ENCODE data around the gene CAMKMT. TPM values are rescaled to one million over a fixed set of nuclear protein-coding genes. Genes with fewer than 3 reads are reported as not detected.

Gene CAMKMT
- total and polyA plus RNA-seq, 8 donors = 8.3 to 17.5 (median 11.5) TPM

GRCh38 chr2:44713170-44713569 lies 351.4 kb downstream of the CAMKMT start:
- ATAC-seq = no peak
- DNase-seq = no peak
- Histone ChIP-seq H3K27me3 (no peaks in the 10 kb centered on the region), H3K27ac (no peak overlapping the region), H3K4me3 (no peak overlapping the region), H3K36me3 (no peaks in the 10 kb centered on the region), H3K9me3 (no peaks in the 10 kb centered on the region), H3K4me1 (no peaks in the 10 kb centered on the region)
- TF ChIP-seq CTCF (IDR thresholded peaks at IDR 0.05) = no peak
- intact Hi-C loops (cut with DNase I) = no loop called here

- DNase-seq (peak in 1 of 4 donors; percentile 28), ATAC-seq (peak; percentile 50)
- no peaks in the 10 kb centered on the region for H3K9me3 ChIP-seq
- no peak overlapping the region for H3K27ac ChIP-seq
- no peaks in the 10 kb centered on the region for H3K27me3 ChIP-seq
- intact Hi-C loops (cut with DNase I) = no loop called here
- TF ChIP-seq CTCF (IDR thresholded peaks at IDR 0.05) = no peak
- no peak overlapping the region for H3K4me3 ChIP-seq
- no peaks in the 10 kb centered on the region for H3K36me3 ChIP-seq
- H3K4me1 ChIP-seq = no peaks in the 10 kb centered on the region
Observed at GRCh38 chr2:44715671-44716081, 353.9 kb downstream of the CAMKMT start.

- Histone ChIP-seq H3K27me3 (no peaks in the 10 kb centered on the region), H3K9me3 (no peaks in the 10 kb centered on the region), H3K27ac (no peak overlapping the region), H3K36me3 (no peaks in the 10 kb centered on the region), H3K4me1 (no peaks in the 10 kb centered on the region), H3K4me3 (no peak overlapping the region)
- intact Hi-C loops (cut with DNase I) = no loop called here
- ATAC-seq (no peak), DNase-seq (no peak)
- TF ChIP-seq CTCF (IDR thresholded peaks at IDR 0.05) = no peak
Observed at GRCh38 chr2:44716131-44716530, 354.4 kb downstream of the CAMKMT start.

GRCh38 chr2:44718431-44718830 lies 356.7 kb downstream of the CAMKMT start:
- Histone ChIP-seq H3K4me1 (no peaks in the 10 kb centered on the region), H3K4me3 (no peak overlapping the region), H3K27ac (no peak overlapping the region), H3K27me3 (no peaks in the 10 kb centered on the region), H3K36me3 (no peaks in the 10 kb centered on the region), H3K9me3 (no peaks in the 10 kb centered on the region)
- ATAC-seq = no peak
- intact Hi-C loops (cut with DNase I) = no loop called here
- TF ChIP-seq CTCF (IDR thresholded peaks at IDR 0.05) = no peak
- DNase-seq = no peak

- Histone ChIP-seq H3K27me3 (no peaks in the 10 kb centered on the region), H3K27ac (no peak overlapping the region), H3K4me3 (no peak overlapping the region), H3K9me3 (no peaks in the 10 kb centered on the region), H3K36me3 (no peaks in the 10 kb centered on the region), H3K4me1 (no peaks in the 10 kb centered on the region)
- no peak for TF ChIP-seq CTCF (IDR thresholded peaks at IDR 0.05)
- DNase-seq (no peak), ATAC-seq (no peak)
- intact Hi-C loops (cut with DNase I) = no loop called here
Observed at GRCh38 chr2:44719562-44719961, 357.8 kb downstream of the CAMKMT start.
